K562 (cell line): ENCODE measurements around the gene INA. TPM values are rescaled to one million over a fixed set of nuclear protein-coding genes. Genes with fewer than 3 reads are reported as not detected.

ENCODE experiments used
- L3MBTL2 ChIP-seq: fragments of 450-650 bp; IDR thresholded peaks from 2 replicates; pipeline ENCODE4 v1.6.1; 2016; ENCODE audit warnings: mild to moderate bottlenecking, moderate library complexity
- MGA ChIP-seq: fragments of 450-650 bp; IDR thresholded peaks from 2 replicates; pipeline ENCODE4 v1.6.1; 2016; ENCODE audit warnings: mild to moderate bottlenecking, moderate library complexity
- STAT6 ChIP-seq: sonication (generic); formaldehyde crosslinking; IDR thresholded peaks from 2 replicates; pipeline ENCODE4 v1.8.1; 2023; ENCODE audit warnings: mild to moderate bottlenecking, missing genetic modification reagents
- TAF7 ChIP-seq: fragments of 450-650 bp; IDR thresholded peaks from 2 replicates; pipeline ENCODE4 v1.6.1; 2016; ENCODE audit warnings: missing genetic modification characterization, missing compliant biosample characterization
- ZNF3 ChIP-seq: fragments of 250-450 bp; sonication (Bioruptor Pico); IDR thresholded peaks from 2 replicates; pipeline ENCODE4 v1.5.0; 2021; ENCODE audit warnings: mild to moderate bottlenecking, moderate library complexity
- ZNF655 ChIP-seq: fragments of 250-450 bp; sonication (Bioruptor Pico); IDR thresholded peaks from 2 replicates; pipeline ENCODE4 v1.5.0; 2021
- polyA plus RNA-seq, 8 experiments: library from polyadenylated mRNA; depleted of rRNA in 4 of 8; stranded (reverse) in 5 of 8; unstranded in 3 of 8; fragments of >200 nt; fragmentation: Nextera tagmentation in 2 of 8; fragmentation: Illumina TruSeq in 1 of 8; extraction: Ambion mirVana in 2 of 8; extraction: Trizol in 1 of 8; gene quantifications; 2 replicates each; pipeline versions ENCODE4 v1.2.1 to v1.2.3, GENCODE V29; 2011 to 2014; ENCODE audit warnings: inconsistent platforms in 1 of 8, missing spikeins in 1 of 8
- total RNA-seq, 7 experiments: library from RNA; depleted of rRNA in 6 of 7; stranded (reverse); fragments of >200 nt in 6 of 7; fragmentation: Illumina TruSeq in 2 of 7; extraction: Trizol in 2 of 7; gene quantifications; 2 replicates each; pipeline versions ENCODE4 v1.2.1 to v1.2.3, GENCODE V29; 2011 to 2021; ENCODE audit warnings: low replicate concordance in 1 of 7

The INA gene
- total and polyA plus RNA-seq, 9 of the 15 experiments (the other 6 are each of a cell fraction or from before 2014, with no cell fraction given): not detected

- TF ChIP-seq MGA (0 out of 2 replicates have a peak, but pooled peaks have one; percentile 28), ZNF3 (no peak), TAF7 (tag) (no peak), STAT6 (CRISPR knock-in tag) (no peak), ZNF655 (CRISPR knock-in tag) (no peak), L3MBTL2 (no peak)
Measured at GRCh38 chr10:103262229-103262628, 14.7 kb upstream of the INA start (continued).
